Measurements from ENCODE around the gene HOXA6. TPM values are rescaled to one million over a fixed set of nuclear protein-coding genes. Genes with fewer than 3 reads are reported as not detected.

The HOXA6 gene
- total and polyA plus RNA-seq, 2 donors (not counting 3 experiments of a cell fraction or from before 2014, with no cell fraction given) = 10.0 to 20.7 TPM

GRCh38 chr7:27144781-27145164 lies 2.8 kb downstream of the HOXA6 start:
- CTCF ChIA-PET = interaction anchor here (0.7 to 7.0 kb wide), 21 partner anchors 8 to 775 kb away, joined by 3 to 72 read pairs (median 8); partner anchors contain the start of genes HOXA3 and HOXA7
- TF ChIP-seq EZH2 (IDR thresholded peaks at IDR 0.05; ENCODE audit: borderline replicate concordance, low read depth, low read length, severe bottlenecking) = no peak
- no peak for TF ChIP-seq MAX (IDR thresholded peaks at IDR 0.05; ENCODE audit: insufficient read depth, insufficient read length)
- no peak for TF ChIP-seq JUN (IDR thresholded peaks at IDR 0.05; ENCODE audit: borderline replicate concordance, insufficient read depth, insufficient read length, low read depth)
- no peak for TF ChIP-seq MYC (IDR thresholded peaks at IDR 0.05; ENCODE audit: low read depth, low read length)
- no peak for TF ChIP-seq FOS (IDR thresholded peaks at IDR 0.05; ENCODE audit: borderline replicate concordance, insufficient read depth, low read length)
- TF ChIP-seq POLR2AphosphoS5 (IDR thresholded peaks at IDR 0.05; ENCODE audit: insufficient read depth, low read depth, low read length) = no peak
- TF ChIP-seq GATA2 (IDR thresholded peaks at IDR 0.05; ENCODE audit: insufficient read depth, insufficient read length, low read depth, low read length) = no peak
- TF ChIP-seq POLR2A (IDR thresholded peaks at IDR 0.05; ENCODE audit: low read depth, low read length) = no peak
- TF ChIP-seq CTCF (IDR thresholded peaks at IDR 0.05; ENCODE audit: extremely low read depth in 1 of 2, insufficient read depth in 1 of 2, low read depth in 1 of 2, low read length in 2 of 2) = no peak
- no peak for FAIRE-seq
- intact Hi-C loops (cut with micrococcal nuclease) (loop anchor here (1.0 to 5.0 kb wide), 3 partner anchors 21 to 692 kb away; partner anchors contain the start of gene HOXA9), dilution Hi-C loops (cut with MboI; ENCODE audit: extremely low pct_ligation_motif_present, low sequenced_read_pairs) (no loop called here)
- H3K27me3 ChIP-seq (ENCODE audit: control insufficient read depth in 2 of 2, insufficient read depth in 2 of 2, low read length in 2 of 2) = no peaks in the 10 kb centered on the region
- peak overlapping the region; percentile 76 for H3K4me2 ChIP-seq (ENCODE audit: insufficient read depth, low read length)
- peak overlapping the region; percentile 47 for H3K9ac ChIP-seq (replicated peaks; ENCODE audit: extremely low read depth, insufficient read depth, low read length)
- BruUV-seq (replicated peaks) = no TSS peak
- peaks cover 73% of the 10 kb centered on the region for H3K4me1 ChIP-seq (ENCODE audit: control insufficient read depth, extremely low read depth, insufficient read depth, low read length)
- H3K36me3 ChIP-seq (ENCODE audit: control insufficient read depth in 2 of 2, extremely low read depth in 1 of 2, insufficient read depth in 2 of 2, low read length in 2 of 2) = peaks cover 0 to 19% of the 10 kb centered on the region in 2 experiments
- POLR2A ChIA-PET = interaction anchor here (1.3 to 1.6 kb wide), 2 partner anchors 16 to 21 kb away, joined by 3 to 4 read pairs; partner anchors contain the start of gene HOXA9
- peak overlapping the region; percentile 64 for H3K27ac ChIP-seq (ENCODE audit: insufficient read depth, low read depth, low read length)
- H3K79me2 ChIP-seq (ENCODE audit: control insufficient read depth, insufficient read depth, low read length) = peaks cover 97% of the 10 kb centered on the region
- no peaks in the 10 kb centered on the region for H3K9me3 ChIP-seq (replicated peaks; ENCODE audit: control insufficient read depth, insufficient read depth, low read length)
- no peaks in the 10 kb centered on the region for H3K9me1 ChIP-seq (replicated peaks; ENCODE audit: control insufficient read depth, extremely low read depth, insufficient read depth, low read length)
- DNase-seq (ENCODE audit: low read depth, low spot score) = no peak
- H2AFZ ChIP-seq (ENCODE audit: low read depth, low read length) = no peak overlapping the region
- H4K20me1 ChIP-seq (replicated peaks; ENCODE audit: control insufficient read depth, extremely low read depth, insufficient read depth, low read length) = no peaks in the 10 kb centered on the region
- H3K4me3 ChIP-seq (replicated peaks in 1 of 3; ENCODE audit: insufficient read depth in 1 of 3, low read depth in 1 of 3, low read length in 3 of 3) = peak overlapping the region in 1 of 3 experiments; percentile 23

All from endothelial cell of umbilical vein (primary cell).